H1 (cell line): ENCODE measurements around the gene MACROD2. TPM values are rescaled to one million over a fixed set of nuclear protein-coding genes. Genes with fewer than 3 reads are reported as not detected.

Experiments used
- CTCF ChIA-PET: fragments of 300-600 bp; sonication (Branson Sonifier 250); formaldehyde crosslinking; loops from one replicate; lab custom pipeline; 2021; ENCODE audit not compliant: partially characterized antibody; lab: Charles Lee
- POLR2A ChIA-PET: fragments of 300-600 bp; sonication (Branson Sonifier 250); formaldehyde crosslinking; loops from one replicate; lab custom pipeline; 2021; ENCODE audit warnings: inconsistent platforms; ENCODE audit not compliant: partially characterized antibody; lab: Charles Lee
- DNase-seq, 2 experiments: peaks; one replicate each; pipeline versions ENCODE4 v3.0.0 to v3.0.0-alpha.2; 2010 to 2022; ENCODE audit warnings: low spot score in 2 of 2, low read depth in 1 of 2, mixed read lengths in 1 of 2
- FAIRE-seq: peaks from 2 replicates; lab custom pipeline; 2011; peaks lifted over from hg19 to GRCh38; lab: Jason Lieb, UNC
- H2AFZ ChIP-seq: 2 replicates; pipeline ENCODE4 v1.8.1; 2012; ENCODE audit warnings: low read length, inconsistent platforms
- H2AK5ac ChIP-seq: 2 replicates; pipeline ENCODE4 v1.6.1; 2013; ENCODE audit warnings: low read depth, low read length
- H2BK120ac ChIP-seq: replicated peaks from 2 replicates; pipeline ENCODE3; 2013; ENCODE audit warnings: low read depth, low read length, inconsistent platforms
- H2BK12ac ChIP-seq: 2 replicates; pipeline ENCODE4 v1.6.1; 2013; ENCODE audit warnings: low read depth, low read length
- H2BK15ac ChIP-seq: 2 replicates; pipeline ENCODE4 v1.6.1; 2013; ENCODE audit warnings: low read length
- H2BK20ac ChIP-seq: 2 replicates; pipeline ENCODE4 v1.6.1; 2013; ENCODE audit warnings: low read length
- H2BK5ac ChIP-seq: 2 replicates; pipeline ENCODE4 v1.6.1; 2013; ENCODE audit warnings: low read depth, low read length
- H3K14ac ChIP-seq: 2 replicates; pipeline ENCODE4 v1.6.1; 2013; ENCODE audit warnings: inconsistent platforms; ENCODE audit not compliant: insufficient read length
- H3K18ac ChIP-seq: 2 replicates; pipeline ENCODE4 v1.6.1; 2013; ENCODE audit warnings: low read length; ENCODE audit errors: extremely low read depth
- H3K23ac ChIP-seq: 2 replicates; pipeline ENCODE4 v1.6.1; 2013; ENCODE audit warnings: inconsistent platforms; ENCODE audit not compliant: insufficient read length
- H3K23me2 ChIP-seq: 2 replicates; pipeline ENCODE4 v1.6.1; 2013; ENCODE audit warnings: low read depth, low read length
- H3K27ac ChIP-seq: 2 replicates; pipeline ENCODE4 v1.6.1; 2011; ENCODE audit warnings: low read depth, low read length, inconsistent platforms
- H3K27me3 ChIP-seq, 4 experiments: replicated peaks in 1 of 4; 1 replicate in 1 of 4; 2 replicates in 3 of 4; pipeline versions ENCODE4 v1.6.1 to v1.8.1; 2011 to 2013; ENCODE audit warnings: low read length in 3 of 4, mild to moderate bottlenecking in 3 of 4, inconsistent platforms in 2 of 4, mixed read lengths in 2 of 4, moderate library complexity in 1 of 4; ENCODE audit not compliant: control insufficient read depth in 3 of 4, insufficient read depth in 3 of 4; ENCODE audit errors: extremely low read depth in 1 of 4
- H3K36me3 ChIP-seq, 4 experiments: 2 replicates each; pipeline versions ENCODE4 v1.6.1 to v1.8.1; 2011 to 2013; ENCODE audit warnings: mild to moderate bottlenecking in 4 of 4, low read length in 3 of 4, moderate library complexity in 2 of 4, control low read depth in 1 of 4, inconsistent platforms in 1 of 4; ENCODE audit not compliant: insufficient read depth in 4 of 4, control insufficient read depth in 2 of 4
- H3K4ac ChIP-seq: replicated peaks from 2 replicates; pipeline ENCODE3; 2013; ENCODE audit warnings: low read length, low read depth, mixed read lengths, inconsistent platforms; ENCODE audit not compliant: insufficient read length
- H3K4me1 ChIP-seq, 4 experiments: replicated peaks in 1 of 4; 1 replicate in 1 of 4; 2 replicates in 3 of 4; pipeline versions ENCODE4 v1.6.1 to v1.8.1; 2011 to 2013; ENCODE audit warnings: low read length in 3 of 4, inconsistent platforms in 2 of 4, mixed read lengths in 1 of 4; ENCODE audit not compliant: insufficient read depth in 4 of 4, control insufficient read depth in 3 of 4
- H3K4me2 ChIP-seq, 2 experiments: 2 replicates each; pipeline versions ENCODE4 v1.6.1 to v1.8.1; 2011 to 2013; ENCODE audit warnings: low read depth in 2 of 2, low read length in 2 of 2, control low read depth in 1 of 2, inconsistent platforms in 1 of 2, mild to moderate bottlenecking in 1 of 2; ENCODE audit not compliant: insufficient read depth in 1 of 2
- H3K4me3 ChIP-seq, 4 experiments: fragments of 200-600, 300-600 bp in 1 of 4; sonication (generic), shearing (Covaris generic), sonication (Bioruptor Twin) in 1 of 4; 2 replicates each; pipeline versions ENCODE4 v1.5.1 to v1.8.1; 2011 to 2016; ENCODE audit warnings: low read length in 4 of 4, low read depth in 3 of 4, control low read depth in 2 of 4, inconsistent platforms in 2 of 4, mild to moderate bottlenecking in 2 of 4, mixed read lengths in 1 of 4, moderate library complexity in 1 of 4; ENCODE audit not compliant: insufficient read depth in 2 of 4; ENCODE audit errors: extremely low read depth in 1 of 4
- H3K56ac ChIP-seq: replicated peaks from 2 replicates; pipeline ENCODE3; 2013; ENCODE audit warnings: low read depth, mild to moderate bottlenecking, mixed read lengths, low read length, inconsistent platforms; ENCODE audit not compliant: insufficient read length
- H3K79me1 ChIP-seq: 2 replicates; pipeline ENCODE4 v1.6.1; 2013; ENCODE audit warnings: low read depth, low read length, control low read depth
- H3K79me2 ChIP-seq, 2 experiments: 2 replicates each; pipeline versions ENCODE4 v1.6.1 to v1.8.1; 2012 to 2013; ENCODE audit warnings: low read length in 2 of 2, mild to moderate bottlenecking in 2 of 2, inconsistent platforms in 1 of 2; ENCODE audit not compliant: insufficient read depth in 2 of 2, control insufficient read depth in 1 of 2
- H3K9ac ChIP-seq, 4 experiments: replicated peaks in 1 of 4; 1 replicate in 1 of 4; 2 replicates in 3 of 4; pipeline versions ENCODE4 v1.6.1 to v1.8.1; 2011 to 2013; ENCODE audit warnings: low read depth in 3 of 4, low read length in 3 of 4, control low read depth in 2 of 4, mild to moderate bottlenecking in 2 of 4, moderate library complexity in 2 of 4, inconsistent platforms in 1 of 4; ENCODE audit errors: extremely low read depth in 1 of 4
- H3K9me3 ChIP-seq, 2 experiments: 2 replicates each; pipeline versions ENCODE4 v1.6.1 to v1.8.1; 2012 to 2013; ENCODE audit warnings: mild to moderate bottlenecking in 2 of 2, moderate library complexity in 2 of 2, control low read depth in 1 of 2, inconsistent platforms in 1 of 2, low read depth in 1 of 2, low read length in 1 of 2, mixed read lengths in 1 of 2; ENCODE audit not compliant: insufficient read depth in 2 of 2
- H4K20me1 ChIP-seq, 2 experiments: replicated peaks in 1 of 2; 2 replicates each; pipeline versions ENCODE3 to v1.8.1; 2011 to 2013; ENCODE audit warnings: inconsistent platforms in 2 of 2, low read length in 2 of 2, mild to moderate bottlenecking in 1 of 2; ENCODE audit not compliant: insufficient read depth in 2 of 2, control insufficient read depth in 1 of 2
- H4K5ac ChIP-seq: 2 replicates; pipeline ENCODE4 v1.6.1; 2013; ENCODE audit warnings: low read length, low read depth, mixed read lengths, inconsistent platforms; ENCODE audit not compliant: insufficient read length
- H4K8ac ChIP-seq: 2 replicates; pipeline ENCODE4 v1.8.0; 2013; ENCODE audit warnings: mild to moderate bottlenecking, moderate library complexity, low read length, inconsistent platforms; ENCODE audit not compliant: insufficient read depth; ENCODE audit errors: extremely low read depth
- H4K91ac ChIP-seq: replicated peaks from 2 replicates; pipeline ENCODE3; 2013; ENCODE audit warnings: low read length, mixed read lengths, inconsistent platforms; ENCODE audit not compliant: insufficient read length
- ASH2L ChIP-seq: fragments of 200-600, 300-600 bp; sonication (generic); IDR thresholded peaks from one replicate; pipeline ENCODE4 v1.7.1; 2017; ENCODE audit warnings: low read length
- CBX8 ChIP-seq: fragments of 300-800, 300-1000 bp; sonication (generic); IDR thresholded peaks from 2 replicates; pipeline ENCODE4 v1.7.1; 2016; ENCODE audit warnings: low read depth, low read length, borderline replicate concordance
- GTF2F1 ChIP-seq: IDR thresholded peaks from 2 replicates; pipeline ENCODE4 v1.6.1; 2012; ENCODE audit warnings: low read depth, low read length, improper control_type of control experiment, borderline replicate concordance
- JUN ChIP-seq: IDR thresholded peaks from 2 replicates; pipeline ENCODE4 v1.6.1; 2011; ENCODE audit warnings: low read depth, mild to moderate bottlenecking, improper control_type of control experiment, low read length
- JUND ChIP-seq: IDR thresholded peaks from 2 replicates; pipeline ENCODE4 v1.6.1; 2011; ENCODE audit warnings: mild to moderate bottlenecking, improper control_type of control experiment, low read length
- MAFK ChIP-seq: IDR thresholded peaks from 2 replicates; pipeline ENCODE4 v1.6.1; 2012; ENCODE audit warnings: low read depth, mild to moderate bottlenecking, improper control_type of control experiment, low read length
- NANOG ChIP-seq: IDR thresholded peaks from 2 replicates; pipeline ENCODE4 v1.6.1; 2011; ENCODE audit warnings: low read length, low read depth, mild to moderate bottlenecking, inconsistent platforms; ENCODE audit not compliant: insufficient read depth, poor library complexity, severe bottlenecking
- NRF1 ChIP-seq: IDR thresholded peaks from 2 replicates; pipeline ENCODE4 v1.6.1; 2011; ENCODE audit warnings: mild to moderate bottlenecking, low read depth, low read length, improper control_type of control experiment
- POU5F1 ChIP-seq: IDR thresholded peaks from 2 replicates; pipeline ENCODE4 v1.6.1; 2011; ENCODE audit warnings: low read depth, mild to moderate bottlenecking, low read length, moderate library complexity
- RFX5 ChIP-seq: IDR thresholded peaks from 2 replicates; pipeline ENCODE4 v1.6.1; 2011; ENCODE audit warnings: low read depth, low read length, improper control_type of control experiment, borderline replicate concordance
- RXRA ChIP-seq: IDR thresholded peaks from 2 replicates; pipeline ENCODE4 v1.6.1; 2011; ENCODE audit warnings: low read depth, mild to moderate bottlenecking, low read length, moderate library complexity; ENCODE audit not compliant: insufficient read depth
- SP1 ChIP-seq: IDR thresholded peaks from 2 replicates; pipeline ENCODE4 v1.6.1; 2011; ENCODE audit warnings: low read depth, low read length
- SP4 ChIP-seq: IDR thresholded peaks from 2 replicates; pipeline ENCODE4 v1.6.1; 2012; ENCODE audit warnings: low read length, inconsistent platforms
- TAF1 ChIP-seq: IDR thresholded peaks from 2 replicates; pipeline ENCODE4 v1.6.1; 2011; ENCODE audit warnings: mild to moderate bottlenecking, low read depth, low read length
- polyA plus RNA-seq, 7 experiments: library from polyadenylated mRNA; depleted of rRNA in 3 of 7; stranded (reverse) in 5 of 7; unstranded in 2 of 7; fragments of >200 nt in 5 of 7; fragments of 200-250 nt in 2 of 7; gene quantifications; 1 replicate in 5 of 7; 2 replicates in 1 of 7; 4 replicates in 1 of 7; pipeline versions ENCODE4 v1.2.1 to v1.2.3, GENCODE V29; 2011 to 2013; ENCODE audit warnings: missing spikeins in 2 of 7, mixed read lengths in 2 of 7
- total RNA-seq: library from RNA; stranded (reverse); fragmentation: NEBNext Ultra II Directional; extraction: Animal tissue kit (Norgen Biotek cat#: 25700); gene quantifications from 2 replicates; pipeline ENCODE4 v1.2.1, GENCODE V29; 2021

MACROD2 gene
- total and polyA plus RNA-seq, 2 of the 8 experiments (the other 6 are each of a cell fraction or from before 2014, with no cell fraction given), result 0.70 to 3.9 TPM

DNA sequence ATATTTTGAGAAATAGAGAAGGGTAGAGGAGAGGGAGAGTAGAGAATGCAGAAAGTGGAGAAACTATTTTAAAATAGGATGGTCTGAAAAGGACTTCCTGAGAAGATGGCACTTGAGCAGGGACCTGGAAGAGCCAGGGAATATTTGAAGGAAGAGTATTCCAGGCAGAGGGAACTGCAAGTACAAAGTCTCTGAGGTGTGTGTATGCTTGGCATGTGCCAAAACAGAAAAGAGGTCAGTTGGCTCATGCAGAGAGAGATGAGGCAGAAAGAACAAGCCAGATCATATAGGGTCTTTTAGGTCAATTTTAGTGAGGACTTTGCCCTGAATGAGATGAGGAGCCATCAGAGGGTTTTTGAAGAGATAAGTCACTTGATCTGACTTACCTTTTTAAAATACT is 196.2 kb downstream of the MACROD2 start:
- H2BK120ac ChIP-seq, result no peak overlapping the region
- no peaks in the 10 kb centered on the region for H3K79me2 ChIP-seq
- no peak overlapping the region for H4K91ac ChIP-seq
- no peak overlapping the region for H2AFZ ChIP-seq
- no peaks in the 10 kb centered on the region for H3K79me1 ChIP-seq
- H2AK5ac ChIP-seq, result no peak overlapping the region
- H3K18ac ChIP-seq, result no peak overlapping the region
- no peaks in the 10 kb centered on the region for H3K9me3 ChIP-seq
- no peak overlapping the region for H3K23ac ChIP-seq
- no peak overlapping the region for H2BK15ac ChIP-seq
- H3K27ac ChIP-seq, result no peak overlapping the region
- H3K36me3 ChIP-seq, result no peaks in the 10 kb centered on the region
- no peaks in the 10 kb centered on the region for H3K27me3 ChIP-seq
- H3K14ac ChIP-seq, result no peak overlapping the region
- no peak overlapping the region for H4K8ac ChIP-seq
- H3K4me3 ChIP-seq, result no peak overlapping the region
- no peak for TF ChIP-seq JUND
- TF ChIP-seq TAF1, result no peak
- no peak for TF ChIP-seq MAFK
- no peak for TF ChIP-seq ASH2L
- TF ChIP-seq SP1, result no peak
- no peak for TF ChIP-seq POU5F1
- TF ChIP-seq CBX8, result no peak
- TF ChIP-seq JUN, result no peak
- no peak for TF ChIP-seq SP4
- TF ChIP-seq NANOG, result no peak
- TF ChIP-seq GTF2F1, result no peak
- TF ChIP-seq RXRA, result no peak
- no peak for TF ChIP-seq RFX5
- TF ChIP-seq NRF1, result no peak
- TF ChIP-seq, all 59 proteins: peak for 0
- POLR2A ChIA-PET, result no interaction called here
- Histone ChIP-seq H3K9ac (no peak overlapping the region), H2BK20ac (no peak overlapping the region), H3K56ac (no peak overlapping the region), H3K4me2 (no peak overlapping the region), H3K4ac (no peak overlapping the region), H4K20me1 (no peaks in the 10 kb centered on the region), H3K23me2 (no peaks in the 10 kb centered on the region), H4K5ac (no peak overlapping the region), H2BK5ac (no peak overlapping the region), H3K4me1 (no peaks in the 10 kb centered on the region; a peak in 1 of 7 replicates), H2BK12ac (no peak overlapping the region)
- CTCF ChIA-PET, result no interaction called here
- DNase-seq, result no peak
- no peak for FAIRE-seq
